ENCODE data around the gene EFNA1. TPM values are rescaled to one million over a fixed set of nuclear protein-coding genes. Genes with fewer than 3 reads are reported as not detected.

Gene EFNA1
- total RNA-seq, 1 experiment from 2014 or later, result 19.7 TPM

GRCh38 chr1:155168456-155169210, 41.0 kb downstream of the EFNA1 start:
- Histone ChIP-seq H2AFZ (ENCODE audit: low read depth, low read length, poor library complexity, severe bottlenecking) (no peak overlapping the region), H3K36me3 (ENCODE audit: control insufficient read depth in 1 of 2, insufficient read depth in 2 of 2, low read length in 2 of 2) (peaks cover 2 to 7% of the 10 kb centered on the region in 2 experiments; a peak in 3 of 4 replicates), H3K9ac (ENCODE audit: low read length) (no peak overlapping the region), H3K4me2 (ENCODE audit: low read length) (no peak overlapping the region; the same call in 1 of the 2 replicates), H3K27me3 (ENCODE audit: insufficient read depth, low read length) (no peaks in the 10 kb centered on the region), H3K27ac (ENCODE audit: low read depth, low read length) (no peak overlapping the region), H3K4me3 (replicated peaks in 1 of 2; ENCODE audit: low read depth in 1 of 2, low read length in 2 of 2) (no peak overlapping the region), H4K20me1 (ENCODE audit: insufficient read depth) (no peaks in the 10 kb centered on the region), H3K79me2 (ENCODE audit: insufficient read depth, low read length) (peaks cover 25% of the 10 kb centered on the region), H3K4me1 (ENCODE audit: control insufficient read depth in 1 of 2, insufficient read depth in 2 of 2, low read length in 2 of 2) (peaks cover 9 to 23% of the 10 kb centered on the region in 2 experiments; a peak in 2 of 4 replicates), H3K9me2 (ENCODE audit: insufficient read depth) (no peaks in the 10 kb centered on the region), H3K9me3 (ENCODE audit: control insufficient read depth in 1 of 2, insufficient read depth in 1 of 2, low read depth in 1 of 2, low read length in 2 of 2) (no peaks in the 10 kb centered on the region)
- POLR2A ChIA-PET, result interaction anchor here (0.6 to 1.5 kb wide), 3 partner anchors 17 to 84 kb away, joined by 4 to 7 read pairs (median 7); no protein-coding TSS in a partner anchor
- no peak for TF ChIP-seq EZH2 (IDR thresholded peaks at IDR 0.05)
- TF ChIP-seq, protein P1, sequence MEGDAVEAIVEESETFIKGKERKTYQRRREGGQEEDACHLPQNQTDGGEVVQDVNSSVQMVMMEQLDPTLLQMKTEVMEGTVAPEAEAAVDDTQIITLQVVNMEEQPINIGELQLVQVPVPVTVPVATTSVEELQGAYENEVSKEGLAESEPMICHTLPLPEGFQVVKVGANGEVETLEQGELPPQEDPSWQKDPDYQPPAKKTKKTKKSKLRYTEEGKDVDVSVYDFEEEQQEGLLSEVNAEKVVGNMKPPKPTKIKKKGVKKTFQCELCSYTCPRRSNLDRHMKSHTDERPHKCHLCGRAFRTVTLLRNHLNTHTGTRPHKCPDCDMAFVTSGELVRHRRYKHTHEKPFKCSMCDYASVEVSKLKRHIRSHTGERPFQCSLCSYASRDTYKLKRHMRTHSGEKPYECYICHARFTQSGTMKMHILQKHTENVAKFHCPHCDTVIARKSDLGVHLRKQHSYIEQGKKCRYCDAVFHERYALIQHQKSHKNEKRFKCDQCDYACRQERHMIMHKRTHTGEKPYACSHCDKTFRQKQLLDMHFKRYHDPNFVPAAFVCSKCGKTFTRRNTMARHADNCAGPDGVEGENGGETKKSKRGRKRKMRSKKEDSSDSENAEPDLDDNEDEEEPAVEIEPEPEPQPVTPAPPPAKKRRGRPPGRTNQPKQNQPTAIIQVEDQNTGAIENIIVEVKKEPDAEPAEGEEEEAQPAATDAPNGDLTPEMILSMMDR (IDR thresholded peaks at IDR 0.05 in 2 of 3, conservative IDR thresholded peaks at IDR 0.05 in 1 of 3; ENCODE audit: borderline replicate concordance in 1 of 3, insufficient read depth in 1 of 3, low read depth in 2 of 3, low read length in 2 of 3), result no peak
- no peak for TF ChIP-seq SRF (IDR thresholded peaks at IDR 0.05; ENCODE audit: low read depth)
- TF ChIP-seq SP1 (IDR thresholded peaks at IDR 0.05; ENCODE audit: low read depth), result no peak
- TF ChIP-seq, protein P2, sequence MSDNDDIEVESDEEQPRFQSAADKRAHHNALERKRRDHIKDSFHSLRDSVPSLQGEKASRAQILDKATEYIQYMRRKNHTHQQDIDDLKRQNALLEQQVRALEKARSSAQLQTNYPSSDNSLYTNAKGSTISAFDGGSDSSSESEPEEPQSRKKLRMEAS (IDR thresholded peaks at IDR 0.05), result no peak
- TF ChIP-seq ZFX (IDR thresholded peaks at IDR 0.05), result no peak
- no peak for TF ChIP-seq CBX3 (IDR thresholded peaks at IDR 0.05; ENCODE audit: low read depth)
- TF ChIP-seq, protein P3, sequence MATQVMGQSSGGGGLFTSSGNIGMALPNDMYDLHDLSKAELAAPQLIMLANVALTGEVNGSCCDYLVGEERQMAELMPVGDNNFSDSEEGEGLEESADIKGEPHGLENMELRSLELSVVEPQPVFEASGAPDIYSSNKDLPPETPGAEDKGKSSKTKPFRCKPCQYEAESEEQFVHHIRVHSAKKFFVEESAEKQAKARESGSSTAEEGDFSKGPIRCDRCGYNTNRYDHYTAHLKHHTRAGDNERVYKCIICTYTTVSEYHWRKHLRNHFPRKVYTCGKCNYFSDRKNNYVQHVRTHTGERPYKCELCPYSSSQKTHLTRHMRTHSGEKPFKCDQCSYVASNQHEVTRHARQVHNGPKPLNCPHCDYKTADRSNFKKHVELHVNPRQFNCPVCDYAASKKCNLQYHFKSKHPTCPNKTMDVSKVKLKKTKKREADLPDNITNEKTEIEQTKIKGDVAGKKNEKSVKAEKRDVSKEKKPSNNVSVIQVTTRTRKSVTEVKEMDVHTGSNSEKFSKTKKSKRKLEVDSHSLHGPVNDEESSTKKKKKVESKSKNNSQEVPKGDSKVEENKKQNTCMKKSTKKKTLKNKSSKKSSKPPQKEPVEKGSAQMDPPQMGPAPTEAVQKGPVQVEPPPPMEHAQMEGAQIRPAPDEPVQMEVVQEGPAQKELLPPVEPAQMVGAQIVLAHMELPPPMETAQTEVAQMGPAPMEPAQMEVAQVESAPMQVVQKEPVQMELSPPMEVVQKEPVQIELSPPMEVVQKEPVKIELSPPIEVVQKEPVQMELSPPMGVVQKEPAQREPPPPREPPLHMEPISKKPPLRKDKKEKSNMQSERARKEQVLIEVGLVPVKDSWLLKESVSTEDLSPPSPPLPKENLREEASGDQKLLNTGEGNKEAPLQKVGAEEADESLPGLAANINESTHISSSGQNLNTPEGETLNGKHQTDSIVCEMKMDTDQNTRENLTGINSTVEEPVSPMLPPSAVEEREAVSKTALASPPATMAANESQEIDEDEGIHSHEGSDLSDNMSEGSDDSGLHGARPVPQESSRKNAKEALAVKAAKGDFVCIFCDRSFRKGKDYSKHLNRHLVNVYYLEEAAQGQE (IDR thresholded peaks at IDR 0.05; ENCODE audit: low read depth), result no peak
- no peak for TF ChIP-seq EZH2phosphoT487 (IDR thresholded peaks at IDR 0.05; ENCODE audit: borderline replicate concordance)
- TF ChIP-seq TCF7L2 (IDR thresholded peaks at IDR 0.05; ENCODE audit: borderline replicate concordance, extremely low read depth, insufficient read depth, insufficient read length), result no peak
- TF ChIP-seq RAD21 (IDR thresholded peaks at IDR 0.05; ENCODE audit: low read depth), result no peak
- TF ChIP-seq JUND (IDR thresholded peaks at IDR 0.05), result no peak
- TF ChIP-seq YY1 (IDR thresholded peaks at IDR 0.05; ENCODE audit: extremely low read depth, insufficient replicate concordance, low read depth, low read length), result no peak
- no peak for TF ChIP-seq SIN3A (IDR thresholded peaks at IDR 0.05; ENCODE audit: low read depth)
- TF ChIP-seq ZNF274 (IDR thresholded peaks at IDR 0.05; ENCODE audit: low read depth, low read length), result no peak
- no peak for TF ChIP-seq CEBPB (IDR thresholded peaks at IDR 0.05; ENCODE audit: low read depth)
- no peak for TF ChIP-seq EGR1 (IDR thresholded peaks at IDR 0.05; ENCODE audit: low read depth)
- no peak for TF ChIP-seq POLR2A (IDR thresholded peaks at IDR 0.05; ENCODE audit: borderline replicate concordance, extremely low read depth, insufficient read depth, insufficient read length)
- no peak for TF ChIP-seq ATF3 (IDR thresholded peaks at IDR 0.05)
- TF ChIP-seq FOSL1 (IDR thresholded peaks at IDR 0.05; ENCODE audit: low read depth), result no peak
- ATAC-seq, result no peak
- CTCF ChIA-PET, result interaction anchor here (0.6 to 3.6 kb wide), 17 partner anchors 10 to 124 kb away, joined by 3 to 163 read pairs (median 7); partner anchors contain the start of genes DPM3, EFNA3, EFNA4 and THBS3
- RAD21 ChIA-PET (ENCODE audit: low non-redundant PET in 1 of 2, low total read pairs in 2 of 2, uncharacterized antibody in 2 of 2, unreplicated experiment in 2 of 2), result interaction anchor here (0.7 to 1.7 kb wide), 6 partner anchors 32 to 83 kb away, joined by 3 to 35 read pairs (median 7); no protein-coding TSS in a partner anchor
- DNase-seq (ENCODE audit: low read depth, low spot score), result no peak
- BruUV-seq (replicated peaks), result no TSS peak
- intact Hi-C loops (cut with micrococcal nuclease), result loop anchor here (5.0 kb wide), 1 partner anchor 56 kb away; no protein-coding TSS in a partner anchor

All from HCT116 (cell line).